Endodermal cell (in vitro differentiated cells): ENCODE data around the gene PPP1R26. TPM values are rescaled to one million over a fixed set of nuclear protein-coding genes. Genes with fewer than 3 reads are reported as not detected.

Source experiments
- DNase-seq: peaks from one replicate; pipeline ENCODE4 v3.0.0-alpha.2; 2017
- H3K27ac ChIP-seq: 2 replicates; pipeline ENCODE4 v1.5.1; 2013; ENCODE audit warnings: mild to moderate bottlenecking, low read depth, low read length, moderate library complexity
- H3K27me3 ChIP-seq: 2 replicates; pipeline ENCODE4 v1.6.1; 2013; ENCODE audit warnings: mild to moderate bottlenecking, low read length, moderate library complexity; ENCODE audit not compliant: insufficient read depth, control insufficient read depth, poor library complexity, severe bottlenecking
- H3K36me3 ChIP-seq: 2 replicates; pipeline ENCODE4 v1.7.0; 2013; ENCODE audit warnings: mild to moderate bottlenecking, low read length, moderate library complexity; ENCODE audit not compliant: control insufficient read depth, insufficient read depth
- H3K4me1 ChIP-seq: one replicate; pipeline ENCODE4 v1.7.0; 2013; ENCODE audit warnings: low read length; ENCODE audit not compliant: control insufficient read depth, insufficient read depth
- H3K4me3 ChIP-seq: 2 replicates; pipeline ENCODE4 v1.5.1; 2013; ENCODE audit warnings: mild to moderate bottlenecking, low read length, moderate library complexity
- H3K9ac ChIP-seq: 2 replicates; pipeline ENCODE4 v1.6.1; 2013; ENCODE audit warnings: mild to moderate bottlenecking, low read length, moderate library complexity; ENCODE audit not compliant: poor library complexity, severe bottlenecking; ENCODE audit errors: extremely low read depth
- H3K9me3 ChIP-seq: 2 replicates; pipeline ENCODE4 v1.6.1; 2013; ENCODE audit warnings: mild to moderate bottlenecking, low read length, moderate library complexity; ENCODE audit not compliant: control insufficient read depth
- H3K27ac Mint-ChIP-seq: 2 replicates; pipeline ENCODE4 v1.8.0; 2020; ENCODE audit warnings: mixed read lengths
- H3K27me3 Mint-ChIP-seq: 2 replicates; pipeline ENCODE4 v1.8.0; 2021; ENCODE audit warnings: mild to moderate bottlenecking, mixed read lengths; ENCODE audit not compliant: insufficient read depth
- H3K36me3 Mint-ChIP-seq: 2 replicates; pipeline ENCODE4 v1.8.0; 2020; ENCODE audit warnings: low read depth, mixed read lengths
- H3K4me1 Mint-ChIP-seq: 2 replicates; pipeline ENCODE4 v1.8.0; 2020; ENCODE audit warnings: mixed read lengths
- H3K4me3 Mint-ChIP-seq: 2 replicates; pipeline ENCODE4 v1.8.0; 2020; ENCODE audit warnings: mild to moderate bottlenecking, moderate library complexity, mixed read lengths
- H3K9me3 Mint-ChIP-seq: 2 replicates; pipeline ENCODE4 v1.8.0; 2020; ENCODE audit warnings: mild to moderate bottlenecking, mixed read lengths
- WGBS, 2 experiments: methylation state at CpG; one replicate each; pipeline versions ENCODE4 v1.1.5 to v1.1.7; 2013; ENCODE audit warnings: missing lambda C conversion rate in 2 of 2, mixed read lengths in 1 of 2; ENCODE audit not compliant: insufficient coverage in 1 of 2, insufficient read length in 1 of 2; 5-methylcytosine and 5-hydroxymethylcytosine counted together
- total RNA-seq, 2 donors: library from RNA; stranded (reverse); fragmentation: NEBNext Ultra II Directional in 1 of 2; extraction: Animal tissue kit (Norgen Biotek cat#: 25700) in 1 of 2; gene quantifications; 2 replicates in 1 of 2; 3 replicates in 1 of 2; pipeline ENCODE4 v1.2.1, GENCODE V29; 2021
- TF ChIP-seq, protein P1 (sequence below): fragments of 200-600 bp; sonication (generic); conservative IDR thresholded peaks from 2 replicates; pipeline ENCODE4 v1.5.0; 2021; ENCODE audit warnings: antibody characterized with exemption, mild to moderate bottlenecking

Gene PPP1R26
- total RNA-seq, 2 donors from 2014 or later = 43.2 to 54.5 TPM

DNA sequence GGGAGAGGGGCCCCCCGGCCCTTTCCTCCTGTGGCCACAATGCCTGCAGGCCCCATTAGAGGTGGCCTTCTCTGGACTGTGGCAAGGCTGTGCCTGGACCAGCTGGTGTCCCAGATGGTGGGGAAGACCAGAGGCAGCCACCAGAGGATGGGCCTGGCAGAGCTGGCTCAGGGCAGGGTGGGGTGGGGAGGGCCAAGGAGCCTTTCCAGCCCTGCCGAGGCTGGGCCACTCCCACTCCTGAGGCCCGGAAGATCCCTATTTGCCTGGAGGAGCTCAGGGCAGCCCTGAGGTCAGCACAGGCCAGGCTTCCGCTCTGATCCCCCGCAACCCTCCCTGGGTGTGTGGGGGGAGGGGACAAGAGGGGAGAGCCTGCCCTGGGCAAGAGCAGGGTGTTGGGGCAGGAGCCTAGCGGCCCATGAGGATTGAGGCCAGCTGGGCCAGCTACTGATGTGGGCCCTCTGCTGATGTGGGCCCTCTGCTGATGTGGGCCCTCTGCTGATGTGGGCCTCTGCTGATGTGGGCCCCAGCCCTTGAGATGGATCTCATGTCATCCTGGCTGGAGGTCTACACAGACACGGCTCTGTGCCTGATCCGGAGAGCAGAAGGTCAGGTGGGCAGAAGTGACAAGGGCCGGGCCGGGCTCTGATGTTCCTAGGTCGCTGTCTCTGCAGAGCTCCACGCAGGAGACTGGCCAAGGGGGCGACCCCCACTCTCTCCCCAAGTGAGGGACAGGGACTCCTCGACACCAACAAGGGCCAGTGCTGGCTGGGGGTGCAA lies 26.9 kb downstream of the PPP1R26 start:
- peaks cover 26% of the 10 kb centered on the region for H3K36me3 Mint-ChIP-seq
- peak; percentile 75 for DNase-seq
- no peak overlapping the region for H3K4me3 Mint-ChIP-seq
- Histone ChIP-seq H3K4me3 (no peak overlapping the region), H3K36me3 (peaks cover 37% of the 10 kb centered on the region), H3K4me1 (peaks cover 6% of the 10 kb centered on the region), H3K9ac (no peak overlapping the region), H3K27me3 (no peaks in the 10 kb centered on the region), H3K27ac (no peak overlapping the region), H3K9me3 (no peaks in the 10 kb centered on the region)
- peaks cover 2% of the 10 kb centered on the region for H3K27me3 Mint-ChIP-seq
- no peak overlapping the region for H3K27ac Mint-ChIP-seq
- peaks cover 6% of the 10 kb centered on the region for H3K9me3 Mint-ChIP-seq
- TF ChIP-seq, protein P1, sequence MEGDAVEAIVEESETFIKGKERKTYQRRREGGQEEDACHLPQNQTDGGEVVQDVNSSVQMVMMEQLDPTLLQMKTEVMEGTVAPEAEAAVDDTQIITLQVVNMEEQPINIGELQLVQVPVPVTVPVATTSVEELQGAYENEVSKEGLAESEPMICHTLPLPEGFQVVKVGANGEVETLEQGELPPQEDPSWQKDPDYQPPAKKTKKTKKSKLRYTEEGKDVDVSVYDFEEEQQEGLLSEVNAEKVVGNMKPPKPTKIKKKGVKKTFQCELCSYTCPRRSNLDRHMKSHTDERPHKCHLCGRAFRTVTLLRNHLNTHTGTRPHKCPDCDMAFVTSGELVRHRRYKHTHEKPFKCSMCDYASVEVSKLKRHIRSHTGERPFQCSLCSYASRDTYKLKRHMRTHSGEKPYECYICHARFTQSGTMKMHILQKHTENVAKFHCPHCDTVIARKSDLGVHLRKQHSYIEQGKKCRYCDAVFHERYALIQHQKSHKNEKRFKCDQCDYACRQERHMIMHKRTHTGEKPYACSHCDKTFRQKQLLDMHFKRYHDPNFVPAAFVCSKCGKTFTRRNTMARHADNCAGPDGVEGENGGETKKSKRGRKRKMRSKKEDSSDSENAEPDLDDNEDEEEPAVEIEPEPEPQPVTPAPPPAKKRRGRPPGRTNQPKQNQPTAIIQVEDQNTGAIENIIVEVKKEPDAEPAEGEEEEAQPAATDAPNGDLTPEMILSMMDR = no peak
- WGBS, 2 experiments = 90 to 91% methylated on average over 4 to 14 of the region's 14 CpGs
- peaks cover 3% of the 10 kb centered on the region for H3K4me1 Mint-ChIP-seq

DNA sequence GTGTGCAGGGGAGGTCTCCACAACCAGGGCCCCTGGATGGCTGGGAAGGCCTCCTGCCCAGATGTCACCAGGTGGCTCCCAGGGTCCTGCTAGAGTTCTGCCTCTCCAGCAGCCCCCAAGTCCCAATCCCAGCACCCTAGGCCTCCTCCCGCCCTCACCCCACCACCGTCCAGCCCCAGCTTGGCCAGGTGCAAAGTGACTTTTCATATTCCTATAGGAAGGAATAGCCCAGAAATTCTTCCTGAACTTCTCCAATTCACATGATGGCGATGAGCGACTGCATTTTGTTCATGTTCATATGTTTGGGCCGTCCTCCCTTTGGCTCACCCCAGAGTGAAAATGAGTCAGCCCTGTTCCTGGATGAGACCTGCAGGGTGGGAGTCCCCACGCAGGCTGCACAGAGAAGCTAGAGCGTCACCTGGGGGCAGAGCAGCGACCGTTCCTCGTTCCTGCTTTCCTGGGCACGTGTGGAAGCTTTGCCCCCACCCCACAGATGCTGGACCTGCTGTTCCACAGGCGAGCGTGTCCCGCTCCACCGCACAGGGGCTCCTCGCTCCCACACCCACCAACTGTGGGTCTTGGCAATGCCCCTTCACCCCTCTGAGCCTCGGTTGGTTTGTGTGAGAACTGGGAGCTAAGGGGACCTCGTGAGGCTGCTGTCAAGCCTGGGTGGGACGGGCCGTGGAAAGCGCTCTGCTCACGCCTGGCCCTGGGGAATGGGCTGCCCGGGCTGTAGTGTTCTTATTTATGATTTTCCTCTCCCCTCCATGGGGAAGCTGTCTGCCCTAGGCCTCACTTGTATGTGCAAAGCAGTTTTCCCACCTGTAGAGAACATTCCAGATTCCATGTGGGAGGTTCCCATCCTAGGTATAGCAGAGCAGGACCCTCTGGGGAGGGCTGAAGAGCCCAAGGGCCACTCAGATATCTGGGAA lies 27.8 kb downstream of the PPP1R26 start:
- Histone ChIP-seq H3K27me3 (no peaks in the 10 kb centered on the region), H3K4me3 (no peak overlapping the region), H3K4me1 (no peaks in the 10 kb centered on the region), H3K9ac (no peak overlapping the region), H3K36me3 (peaks cover 29% of the 10 kb centered on the region), H3K9me3 (no peaks in the 10 kb centered on the region), H3K27ac (no peak overlapping the region)
- Mint-ChIP-seq H3K27me3 (peaks cover 2% of the 10 kb centered on the region), H3K36me3 (peaks cover 20% of the 10 kb centered on the region), H3K4me3 (no peak overlapping the region), H3K27ac (peak overlapping the region; percentile 14), H3K9me3 (peaks cover 8% of the 10 kb centered on the region), H3K4me1 (no peaks in the 10 kb centered on the region)
- whole genome bisulfite sequencing, 2 experiments = 93 to 94% methylated on average over 16 to 23 of the region's 23 CpGs
- TF ChIP-seq, protein P1 = no peak
- peak; percentile 44 for DNase-seq

DNA sequence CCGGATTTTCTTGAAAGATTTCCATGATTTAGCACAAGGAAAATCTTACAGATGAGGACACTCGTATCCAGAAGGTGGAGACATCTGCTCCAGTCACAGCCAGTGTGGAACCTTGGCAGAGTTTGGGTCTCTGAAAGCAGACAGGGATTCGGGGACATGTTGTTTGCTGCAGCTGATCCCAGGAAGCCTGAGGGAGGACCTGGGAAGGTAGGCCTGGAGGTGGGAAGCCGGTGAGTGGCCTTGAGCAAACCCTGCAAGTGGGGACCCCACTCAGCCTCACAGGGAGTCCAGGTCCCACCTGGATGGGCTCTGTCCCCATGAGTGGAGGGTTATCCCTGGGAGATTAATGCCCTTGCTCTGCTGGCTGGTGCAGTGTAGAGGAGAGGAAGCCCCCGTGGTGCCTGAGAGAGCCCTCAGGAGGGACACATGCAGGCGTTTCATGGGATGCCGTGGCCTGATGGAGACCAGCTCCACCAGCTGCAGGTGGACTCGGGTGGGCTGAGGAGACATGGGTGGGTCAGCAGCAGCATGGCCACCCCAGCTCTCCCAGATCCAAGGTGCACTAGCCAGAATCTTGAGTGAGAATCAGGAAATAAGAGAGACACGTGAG lies 28.7 kb downstream of the PPP1R26 start:
- Mint-ChIP-seq H3K27me3 (peaks cover 2% of the 10 kb centered on the region), H3K27ac (no peak overlapping the region), H3K9me3 (peaks cover 8% of the 10 kb centered on the region), H3K4me3 (no peak overlapping the region), H3K4me1 (no peaks in the 10 kb centered on the region), H3K36me3 (peaks cover 12% of the 10 kb centered on the region)
- Histone ChIP-seq H3K4me3 (no peak overlapping the region), H3K27me3 (no peaks in the 10 kb centered on the region), H3K9ac (no peak overlapping the region), H3K4me1 (no peaks in the 10 kb centered on the region), H3K36me3 (peaks cover 20% of the 10 kb centered on the region), H3K9me3 (no peaks in the 10 kb centered on the region), H3K27ac (no peak overlapping the region)
- TF ChIP-seq, protein P1 = no peak
- peak; percentile 30 for DNase-seq
- 91 to 93% methylated on average over 8 to 9 of the region's 9 CpGs for WGBS, 2 experiments
